Kidney capillary endothelial cell (primary cell): ENCODE measurements around the gene RABL3.
"Not testable (repeated sequence)": the region's sequence is repeated elsewhere in the genome, so short reads cannot be mapped to it uniquely, and the experiment has no call there.

ENCODE experiments used
- DNase-seq: peaks from one replicate; pipeline ENCODE4 v3.0.0-alpha.2; 2018; ENCODE audit warnings: low spot score

RABL3 gene

DNA sequence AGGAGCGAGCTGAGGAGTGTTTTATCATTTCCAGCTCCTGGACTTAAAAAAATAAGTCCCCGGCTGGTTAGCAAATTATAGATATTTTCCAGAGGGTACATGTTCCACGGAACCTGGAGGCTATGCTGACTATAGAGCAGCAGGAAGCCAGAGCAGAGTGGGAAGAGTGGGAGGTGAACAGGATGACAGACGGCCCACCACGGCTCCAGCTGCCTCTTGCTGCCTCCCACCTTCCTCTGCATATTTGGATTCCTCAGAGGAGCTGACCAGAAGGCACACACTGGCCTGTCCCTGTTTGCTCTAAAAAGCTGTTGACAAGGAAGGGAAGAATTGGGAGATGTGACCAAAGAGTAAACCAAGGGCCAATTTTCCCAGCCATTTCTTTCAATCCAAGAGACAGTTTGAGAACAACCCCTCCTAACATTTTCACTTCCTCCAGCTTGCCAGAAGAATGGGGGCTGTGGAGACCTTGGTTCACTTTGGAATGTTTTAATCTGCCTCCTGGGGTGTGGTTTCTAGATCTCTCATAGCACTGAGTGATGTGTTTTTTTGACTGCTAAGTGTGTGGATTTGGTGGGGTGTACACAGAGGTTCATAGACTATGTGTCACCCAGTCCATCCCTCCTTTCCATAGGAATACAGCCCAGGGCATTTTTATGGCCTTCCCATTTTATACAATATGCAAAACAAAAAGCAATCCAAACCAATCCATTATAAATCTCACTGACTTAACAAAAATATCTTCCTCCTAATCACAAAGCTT is 97.1 kb downstream of the RABL3 start:
- no peak for DNase-seq

DNA sequence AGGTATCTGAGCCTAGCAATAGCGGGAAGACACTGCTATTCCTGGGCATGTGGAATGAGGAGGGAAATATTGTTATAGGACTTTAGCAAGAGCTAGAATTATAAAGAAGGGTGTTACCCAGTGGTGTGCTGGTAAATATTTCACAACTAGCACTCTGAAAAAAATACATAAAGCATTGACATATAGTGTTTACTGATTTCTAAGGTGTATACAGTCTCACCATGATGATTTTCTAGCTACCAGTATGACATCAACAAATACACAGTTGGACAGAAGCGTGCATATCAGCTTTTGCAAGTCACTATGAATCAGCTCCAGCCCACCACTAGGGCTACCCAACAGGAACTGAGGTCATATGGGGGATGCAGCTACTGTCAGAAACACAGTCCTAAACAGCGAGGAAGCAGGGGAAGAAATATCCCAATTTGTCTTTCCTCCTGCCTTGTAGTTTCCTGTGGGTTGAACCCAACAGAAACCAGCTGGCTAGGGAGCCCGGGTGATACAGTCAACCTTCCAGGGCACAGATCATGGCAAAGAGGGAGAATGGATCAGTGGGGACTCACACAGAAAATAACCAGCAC is 99.9 kb downstream of the RABL3 start:
- peak; percentile 90 for DNase-seq

DNA sequence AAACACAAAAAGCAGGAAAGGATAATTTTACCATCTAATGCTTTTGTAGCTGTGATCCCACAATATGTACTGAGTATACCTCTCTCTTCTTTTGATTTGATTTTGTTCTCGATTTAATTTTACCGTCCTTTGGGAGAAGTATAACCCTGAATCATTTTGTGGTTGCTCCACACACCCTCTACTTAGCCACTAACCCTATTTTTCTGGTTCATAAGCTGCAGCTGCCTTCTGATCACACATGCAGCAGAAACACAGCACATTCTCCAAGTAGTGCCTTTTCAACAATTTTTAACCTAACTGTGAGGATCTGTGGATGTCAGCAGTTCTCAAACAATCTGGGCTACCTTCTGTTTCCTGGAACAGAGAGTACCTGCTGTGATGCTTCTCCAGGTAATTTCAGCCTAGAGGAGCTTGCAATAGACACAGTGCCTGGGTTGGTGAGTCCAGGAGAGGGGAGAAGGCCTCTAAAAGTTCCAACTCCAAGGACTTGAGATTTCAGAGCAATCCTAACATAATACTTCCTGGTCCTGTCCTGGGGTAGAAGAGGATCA is 100.5 kb downstream of the RABL3 start:
- DNase-seq = no peak

DNA sequence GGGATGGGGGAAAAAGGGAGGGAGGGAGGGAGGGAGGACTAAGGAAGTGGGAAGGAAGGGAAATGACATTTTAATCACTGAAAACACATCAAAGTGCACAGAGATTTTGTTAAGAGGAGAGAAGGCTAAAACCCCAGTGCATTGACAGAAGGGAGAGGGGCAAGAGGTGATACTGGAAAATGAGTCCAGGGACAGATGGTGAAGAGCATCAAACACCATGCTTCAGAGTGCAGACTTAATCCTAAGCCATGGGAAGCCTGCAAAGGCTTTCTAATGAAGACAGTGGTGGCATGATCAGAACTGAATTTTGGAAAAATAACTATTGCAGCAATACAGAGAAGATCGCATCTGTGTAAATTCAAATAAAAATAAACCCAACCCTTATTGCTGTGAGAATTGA is 102.1 kb downstream of the RABL3 start:
- no peak for DNase-seq

DNA sequence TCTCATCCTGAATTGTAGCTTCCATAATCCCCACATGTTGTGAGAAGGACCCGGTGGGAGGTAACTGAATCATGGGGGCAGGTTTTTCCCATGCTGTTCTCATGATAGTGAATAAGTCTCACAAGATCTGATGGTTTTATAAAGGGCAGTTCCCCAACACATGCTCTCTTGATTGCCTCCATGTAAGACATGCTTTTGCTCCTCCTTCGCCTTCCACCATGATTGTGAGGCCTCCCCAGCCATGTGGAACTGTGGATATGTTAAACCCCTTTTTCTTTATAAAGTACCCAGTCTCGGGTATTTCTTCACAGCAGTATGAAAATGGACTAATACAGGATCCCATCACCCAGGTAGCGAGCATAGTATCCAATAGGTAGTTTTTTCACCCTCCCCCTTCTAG is 103.5 kb downstream of the RABL3 start:
- not testable (repeated sequence) for DNase-seq

DNA sequence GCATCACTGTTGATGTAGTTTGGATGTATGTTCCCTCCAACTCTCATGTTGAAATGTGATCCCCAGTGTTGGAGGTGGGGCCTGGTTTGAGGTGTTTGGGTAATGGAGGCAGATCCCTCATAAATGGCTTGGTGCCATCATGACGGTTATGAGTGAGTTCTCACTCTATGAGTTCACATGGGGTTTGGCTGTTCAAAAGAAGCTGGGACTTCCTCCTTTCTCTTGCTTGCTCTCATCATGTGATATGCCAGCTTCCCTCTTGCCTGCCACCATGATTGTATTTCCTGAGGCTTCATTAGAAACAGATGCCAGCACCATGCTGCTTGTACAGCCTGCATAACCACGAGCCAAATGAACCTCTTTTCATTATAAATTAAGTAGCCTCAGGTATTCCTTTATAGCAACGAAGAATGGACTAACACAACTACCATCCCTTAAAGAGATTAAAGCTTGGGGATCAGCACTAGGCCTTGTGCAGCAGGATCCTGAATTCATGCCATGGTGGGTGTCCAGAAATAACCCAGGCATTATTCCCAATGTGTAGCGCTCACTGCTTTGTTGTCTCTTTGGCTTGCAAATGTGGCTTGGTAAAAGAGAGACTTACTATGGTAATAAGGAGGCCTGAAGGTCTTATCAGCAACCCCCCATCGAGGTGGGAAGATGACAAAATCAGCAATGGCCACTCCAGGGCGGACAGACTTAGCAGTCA is 104.3 kb downstream of the RABL3 start:
- DNase-seq = no peak

DNA sequence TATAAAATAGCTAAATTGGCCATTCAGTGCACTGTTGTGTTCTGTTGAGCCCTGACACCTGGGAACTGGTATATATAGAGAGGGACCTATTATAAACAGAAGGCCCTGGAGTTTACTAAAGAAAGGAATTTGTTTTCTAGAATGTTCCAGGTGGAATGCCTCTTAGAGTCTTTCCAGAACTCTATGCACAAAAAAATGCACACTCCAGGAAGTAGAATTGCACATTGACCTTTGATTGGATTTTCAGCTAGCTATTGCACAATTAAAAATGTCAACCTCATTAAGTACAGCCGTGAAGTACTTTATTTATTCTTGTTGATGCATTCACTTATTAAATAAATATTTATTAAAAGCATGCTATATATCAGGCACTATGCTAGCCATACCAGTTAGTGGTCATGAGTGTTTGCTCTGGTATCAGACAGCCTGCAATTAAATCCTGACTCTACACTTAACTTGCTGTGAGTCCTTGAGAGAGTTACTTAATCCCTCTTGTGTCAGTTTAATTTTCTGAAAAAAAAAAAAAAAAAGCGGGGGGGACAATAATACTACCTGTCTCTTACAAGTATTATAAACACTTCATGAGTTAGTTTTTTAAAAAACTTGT is 105.4 kb downstream of the RABL3 start:
- DNase-seq = no peak
